ENCODE data around the gene NRSN2.
"Not testable (repeated sequence)": the region's sequence is repeated elsewhere in the genome, so short reads cannot be mapped to it uniquely, and the experiment has no call there.

Gene NRSN2

DNA sequence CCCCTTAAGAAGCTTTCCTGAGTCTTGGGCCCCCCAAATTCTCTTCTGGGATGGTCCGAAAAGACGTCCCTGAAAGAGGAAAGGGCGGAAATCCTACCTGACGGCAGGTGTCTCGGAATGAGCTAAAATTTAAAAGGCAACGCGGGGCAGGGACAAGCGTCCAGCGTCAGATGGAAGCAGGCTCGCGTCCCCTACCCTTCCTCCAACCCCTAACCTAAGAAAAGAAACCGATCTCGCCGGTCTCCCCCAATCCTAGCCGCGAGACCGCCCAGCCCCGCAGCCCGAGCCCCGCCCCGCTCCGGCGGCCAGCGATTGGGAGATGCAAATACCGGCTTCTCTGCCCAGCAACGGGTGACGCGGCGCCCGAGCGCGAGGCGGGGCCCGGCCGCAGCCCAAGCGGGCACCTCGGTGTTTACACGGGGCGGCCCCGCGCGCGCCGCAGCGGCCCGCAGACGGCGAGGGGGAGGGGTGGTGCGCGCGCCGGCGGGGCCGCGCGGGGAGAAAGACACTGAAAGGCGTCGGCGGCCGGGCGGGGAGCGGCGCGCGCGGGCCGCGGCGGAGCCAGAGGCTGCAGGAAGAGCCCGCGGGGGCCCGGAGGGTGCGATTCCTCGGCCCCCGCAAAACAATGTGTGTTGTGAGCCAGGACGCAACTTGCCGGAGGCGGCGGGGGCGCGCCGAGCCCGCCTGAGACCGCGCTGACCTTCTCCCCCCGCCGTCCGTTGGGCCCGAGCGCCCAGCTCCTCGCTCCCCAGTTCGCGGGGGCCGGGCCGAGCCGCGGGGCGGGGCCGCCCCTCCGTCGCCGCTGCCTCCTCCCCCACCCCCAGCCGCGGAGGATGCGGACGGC, 21.6 kb upstream of the NRSN2 start, which contains the start of gene SOX12:
Gene SOX12, plus strand, starts transcription at position 508 of the 844 bp plus-strand sequence. CDS start 373 bp downstream, outside the sequence.
- DNase-seq (ENCODE audit: low read depth in 2 of 2), result peak; percentile 87 to 98

GRCh38 chr20:325889-326644, 20.8 kb upstream of the NRSN2 start:
- DNase-seq (ENCODE audit: low read depth in 2 of 2), result no peak

GRCh38 chr20:326645-327185, 20.2 kb upstream of the NRSN2 start:
- no peak for DNase-seq (ENCODE audit: low read depth in 2 of 2)

- DNase-seq (ENCODE audit: low read depth in 2 of 2), result peak in 1 of 2 donors; percentile 47
Observed at GRCh38 chr20:327186-328026, 19.5 kb upstream of the NRSN2 start.

GRCh38 chr20:328027-328974, 18.6 kb upstream of the NRSN2 start:
- DNase-seq (ENCODE audit: low read depth in 2 of 2), result no peak

DNA sequence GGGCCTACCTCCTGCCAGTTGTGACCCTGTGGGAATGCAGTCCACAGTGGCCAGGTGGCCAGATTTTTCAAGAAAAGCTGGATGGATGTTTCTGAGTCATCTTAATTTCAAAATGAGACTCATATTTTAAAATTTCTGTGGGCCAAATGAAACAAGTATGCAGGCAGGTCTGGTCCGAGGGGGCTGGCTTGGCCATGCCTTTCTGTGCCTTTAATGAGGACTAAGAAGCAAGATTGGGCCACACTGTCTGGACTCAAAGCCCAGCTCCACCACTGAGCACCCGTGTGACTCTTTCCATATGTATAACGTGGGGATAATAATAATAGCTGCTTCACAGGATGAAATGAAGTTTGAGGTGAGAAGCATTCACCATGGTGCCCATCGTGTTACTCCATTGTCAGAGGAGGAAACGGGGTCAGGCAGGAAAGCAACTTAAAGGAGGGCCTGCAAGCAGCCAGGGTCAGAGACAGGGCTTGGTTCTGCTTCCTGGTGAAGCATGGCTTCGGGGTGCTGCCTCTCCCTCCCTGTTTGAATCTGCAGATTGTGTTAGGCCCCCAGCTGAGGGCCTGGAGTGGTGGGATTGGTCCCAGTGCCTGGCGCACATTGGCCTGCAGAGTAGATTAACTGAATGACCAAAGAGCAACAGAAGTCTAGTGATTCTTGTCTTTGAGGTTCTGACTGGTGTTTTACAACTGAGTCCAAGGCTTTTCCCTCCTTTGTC, 17.8 kb upstream of the NRSN2 start:
- DNase-seq (ENCODE audit: low read depth in 2 of 2), result no peak

GRCh38 chr20:329851-330232, 17.1 kb upstream of the NRSN2 start:
- no peak for DNase-seq (ENCODE audit: low read depth in 2 of 2)

- DNase-seq (ENCODE audit: low read depth in 2 of 2), result no peak
Observed at GRCh38 chr20:330233-331149, 16.4 kb upstream of the NRSN2 start.

DNA sequence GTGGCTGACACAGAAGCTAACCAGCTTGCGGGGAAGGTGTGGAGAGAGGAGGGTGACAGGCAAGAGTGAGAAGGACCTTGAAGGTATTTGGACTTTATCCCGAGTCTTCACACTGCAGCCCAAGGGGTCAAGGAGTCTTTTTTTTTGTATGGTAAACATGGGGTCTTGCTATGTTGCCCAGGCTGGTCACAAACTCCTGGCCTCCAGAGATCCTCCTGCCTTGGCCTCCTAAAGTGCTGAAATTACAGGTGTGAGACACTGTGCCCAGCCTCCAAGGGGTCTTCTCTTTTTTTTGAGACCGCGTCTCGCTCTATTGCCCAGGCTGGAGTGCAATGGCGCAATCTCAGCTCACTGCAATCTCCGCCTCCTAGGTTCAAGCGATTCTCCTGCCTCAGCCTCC, 12.3 kb upstream of the NRSN2 start:
- no peak for DNase-seq (ENCODE audit: low read depth in 2 of 2)

DNA sequence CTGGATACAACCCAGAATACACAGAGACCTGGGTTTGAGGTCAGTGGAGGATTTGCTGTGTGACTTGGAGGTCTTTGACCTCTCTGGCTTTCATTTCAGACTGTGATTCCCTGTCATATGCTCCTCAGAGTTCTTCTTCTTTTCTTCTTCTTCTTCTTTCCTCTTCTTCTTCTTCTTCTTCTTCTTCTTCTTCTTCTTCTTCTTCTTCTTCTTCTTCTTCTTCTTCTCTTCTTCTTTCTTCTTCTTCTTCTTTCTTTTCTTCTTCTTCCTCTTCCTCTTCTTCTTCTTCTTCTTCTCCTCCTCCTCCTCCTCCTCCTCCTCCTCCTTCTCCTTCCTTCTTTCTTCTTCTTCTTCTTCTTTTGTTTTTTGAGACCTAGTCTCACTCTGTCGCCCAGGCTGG, 10.9 kb upstream of the NRSN2 start:
- not testable (repeated sequence) for DNase-seq (ENCODE audit: low read depth in 2 of 2)

- DNase-seq (ENCODE audit: low read depth in 2 of 2), result no peak
Observed at GRCh38 chr20:341682-342081, 5.2 kb upstream of the NRSN2 start.

GRCh38 chr20:343107-343506, 3.8 kb upstream of the NRSN2 start:
- no peak for DNase-seq (ENCODE audit: low read depth in 2 of 2)

- no peak for DNase-seq (ENCODE audit: low read depth in 2 of 2)
Observed at GRCh38 chr20:346033-346639, 775 bp upstream of the NRSN2 start.

DNA sequence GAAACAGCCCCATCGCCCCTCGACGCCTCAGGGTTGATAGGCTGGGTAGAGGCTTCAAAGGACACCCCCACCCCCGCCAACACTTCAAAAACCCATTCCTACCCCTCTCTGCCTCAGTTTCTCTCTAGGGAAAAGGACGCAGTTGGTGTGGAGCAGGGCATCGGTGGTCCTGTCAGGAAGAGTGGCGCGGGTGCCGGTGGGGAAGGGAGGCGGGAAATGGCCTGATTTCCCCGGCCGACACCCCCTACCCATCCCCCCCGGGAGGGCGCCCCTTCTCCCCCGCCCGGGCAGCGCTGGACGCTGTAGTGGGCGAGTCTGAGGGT, 367 bp downstream of the NRSN2 start:
- DNase-seq (ENCODE audit: low read depth in 2 of 2), result no peak

DNA sequence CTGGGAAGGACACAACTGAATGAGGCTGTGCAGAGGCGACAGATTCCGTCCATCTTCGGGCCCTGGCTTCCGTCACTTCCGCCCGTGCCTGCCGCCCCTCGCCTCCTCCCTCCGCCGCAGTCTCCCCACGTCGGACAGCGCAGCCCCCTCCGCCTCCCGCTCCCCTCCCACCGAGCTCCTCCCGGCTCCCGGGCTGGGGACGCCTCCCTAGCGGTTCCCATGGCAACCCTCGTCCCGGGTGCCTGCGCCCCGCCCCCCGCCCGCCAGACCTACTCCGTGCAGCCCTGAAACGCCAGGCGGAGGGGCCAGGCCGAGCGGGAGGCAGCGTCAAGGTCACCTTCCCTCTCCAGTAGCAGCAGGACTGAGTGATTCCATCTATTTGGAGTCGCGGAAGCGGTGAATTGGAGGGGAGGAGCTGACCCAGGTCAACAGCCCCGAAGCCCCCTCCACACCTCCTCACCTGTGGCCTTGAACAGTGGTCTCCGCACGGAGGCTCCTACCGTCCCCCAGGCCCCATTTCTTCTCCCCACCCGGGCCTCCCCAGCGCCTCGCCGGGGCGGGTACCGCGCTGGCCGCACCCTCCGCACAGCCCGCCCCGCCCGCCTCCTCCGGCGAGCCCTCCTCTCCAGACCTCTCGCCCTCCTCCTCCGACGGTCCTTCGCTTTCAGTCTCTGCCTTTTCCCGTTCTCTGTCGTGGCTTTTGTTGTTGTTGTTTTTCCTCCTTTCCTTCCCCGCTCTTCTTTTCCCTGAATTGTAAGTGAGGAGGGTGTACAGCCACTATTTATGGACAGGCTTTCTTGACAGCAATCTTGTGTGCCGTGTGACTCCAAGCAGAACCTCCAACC, 951 bp downstream of the NRSN2 start:
- DNase-seq (ENCODE audit: low read depth in 2 of 2), result no peak

- no peak for DNase-seq (ENCODE audit: low read depth in 2 of 2)
Observed at GRCh38 chr20:348972-349841, 2.3 kb downstream of the NRSN2 start.

- no peak for DNase-seq (ENCODE audit: low read depth in 2 of 2)
Observed at GRCh38 chr20:353166-353565, 6.3 kb downstream of the NRSN2 start.

All from stimulated activated CD4-positive, alpha-beta T cell treated with anti-CD3 and anti-CD28 coated beads, Interleukin-1b, Interleukin-23, amount 100 ng/mL, for 1 hour (primary cell).